ENCODE results near the gene FIGNL1. TPM values are rescaled to one million over a fixed set of nuclear protein-coding genes. Genes with fewer than 3 reads are reported as not detected.

Gene FIGNL1
- total RNA-seq, 1 experiment from 2014 or later, result 28.0 TPM

DNA sequence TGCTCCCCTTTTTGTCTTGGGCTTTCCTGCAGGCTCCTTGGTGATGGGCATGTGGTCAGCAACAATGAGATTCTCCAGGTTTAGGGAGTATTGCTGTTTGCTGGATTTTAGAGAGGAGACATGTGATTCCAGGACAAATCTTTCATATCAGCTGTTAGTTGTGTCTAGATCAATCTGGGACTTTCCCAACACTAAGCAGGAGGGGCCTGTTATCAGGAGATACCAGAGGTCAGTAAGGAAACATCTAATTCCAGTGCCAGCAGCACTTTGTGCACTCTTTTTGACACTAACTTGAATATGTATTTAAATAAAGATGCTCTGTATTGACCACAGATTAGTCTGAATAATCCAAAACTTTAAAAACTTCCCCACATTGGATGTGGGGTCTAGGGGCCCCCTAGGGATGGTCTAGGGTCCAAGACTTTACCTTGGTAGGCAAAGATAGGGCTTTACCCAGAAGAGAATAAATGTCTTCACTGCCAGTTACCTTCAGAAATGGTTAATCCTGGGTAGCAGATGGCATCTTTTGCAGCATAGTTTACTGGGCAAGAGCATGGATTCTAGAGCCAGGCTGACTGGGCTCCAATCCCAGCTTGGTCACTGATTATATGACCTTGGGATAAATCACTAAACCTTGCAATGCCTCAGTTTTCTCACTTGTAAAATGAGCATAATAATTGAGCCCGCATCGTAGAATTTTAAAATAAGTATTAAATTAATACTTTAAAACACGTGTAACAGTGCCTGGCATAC lies 6.4 kb upstream of the FIGNL1 start:
- CTCF ChIA-PET, result no interaction called here
- POLR2A ChIA-PET, result no interaction called here
- intact Hi-C loops (cut with micrococcal nuclease; ENCODE audit: unreplicated experiment), result no loop called here
- H3K4me3 ChIP-seq (ENCODE audit: low read depth in 2 of 2, low read length in 2 of 2), result no peak overlapping the region
- no peak overlapping the region for H3K27ac ChIP-seq (ENCODE audit: low read length)
- peaks cover 15% of the 10 kb centered on the region for H3K27me3 ChIP-seq (ENCODE audit: control insufficient read depth, insufficient read depth, low read length)
- in situ Hi-C loops (cut with HindIII; ENCODE audit: low pct_unique_long_range_greater_than_20kb, low sequenced_read_pairs), result no loop called here
- H3K4me1 ChIP-seq (ENCODE audit: control insufficient read depth, insufficient read depth, low read length), result no peaks in the 10 kb centered on the region
- DNase-seq (ENCODE audit: low read depth, low spot score) (no peak), ATAC-seq (no peak)
- H3K9me3 ChIP-seq (ENCODE audit: control insufficient read depth, insufficient read depth, low read depth, low read length), result no peaks in the 10 kb centered on the region
- no TSS peak for BruUV-seq (replicated peaks)
- TF ChIP-seq SIN3A (IDR thresholded peaks at IDR 0.05; ENCODE audit: borderline replicate concordance, insufficient read depth, low read depth, low read length) (no peak), CTCF (IDR thresholded peaks at IDR 0.05) (no peak), REST (IDR thresholded peaks at IDR 0.05; ENCODE audit: insufficient read depth in 1 of 2, low read depth in 2 of 2, low read length in 1 of 2) (no peak), TCF7L2 (IDR thresholded peaks at IDR 0.05; ENCODE audit: low read depth, low read length) (no peak), POLR2AphosphoS5 (IDR thresholded peaks at IDR 0.05; ENCODE audit: low read depth, low read length) (no peak)
- H3K36me3 ChIP-seq (ENCODE audit: control insufficient read depth, insufficient read depth, low read length), result no peaks in the 10 kb centered on the region

DNA sequence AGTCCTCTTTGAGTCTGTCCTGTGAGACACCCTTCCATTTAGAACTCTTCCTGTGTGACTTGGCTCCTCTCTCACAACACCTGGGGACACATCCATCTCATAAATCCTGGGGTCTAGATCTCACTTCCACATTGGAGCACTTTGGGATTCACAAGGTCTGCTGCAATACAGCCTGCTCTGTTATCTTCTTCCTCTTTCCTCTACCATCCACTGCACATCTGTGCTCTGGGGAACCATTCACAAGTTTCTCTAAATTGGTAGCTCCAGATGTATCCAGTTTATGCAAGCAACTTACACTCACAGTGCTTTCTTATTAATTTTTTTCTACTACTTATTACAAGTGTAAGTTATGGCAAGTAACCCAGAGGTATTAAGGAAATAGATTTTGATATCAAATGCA lies 5.5 kb upstream of the FIGNL1 start:
- Histone ChIP-seq H3K4me1 (ENCODE audit: control insufficient read depth, insufficient read depth, low read length) (peaks cover 6% of the 10 kb centered on the region; the same call in 1 of the 2 replicates), H3K27ac (ENCODE audit: low read length) (no peak overlapping the region), H3K27me3 (ENCODE audit: control insufficient read depth, insufficient read depth, low read length) (peaks cover 15% of the 10 kb centered on the region), H3K4me3 (ENCODE audit: low read depth in 2 of 2, low read length in 2 of 2) (no peak overlapping the region), H3K36me3 (ENCODE audit: control insufficient read depth, insufficient read depth, low read length) (no peaks in the 10 kb centered on the region), H3K9me3 (ENCODE audit: control insufficient read depth, insufficient read depth, low read depth, low read length) (no peaks in the 10 kb centered on the region)
- ATAC-seq (no peak), DNase-seq (ENCODE audit: low read depth, low spot score) (no peak)
- ChIA-PET POLR2A (no interaction called here), CTCF (no interaction called here)
- in situ Hi-C loops (cut with HindIII; ENCODE audit: low pct_unique_long_range_greater_than_20kb, low sequenced_read_pairs) (no loop called here), intact Hi-C loops (cut with micrococcal nuclease; ENCODE audit: unreplicated experiment) (no loop called here)
- no TSS peak for BruUV-seq (replicated peaks)
- no peak for TF ChIP-seq SIN3A (IDR thresholded peaks at IDR 0.05; ENCODE audit: borderline replicate concordance, insufficient read depth, low read depth, low read length)

GRCh38 chr7:50454968-50455367 lies 4.8 kb upstream of the FIGNL1 start:
- BruUV-seq (replicated peaks), result no TSS peak
- no peak for TF ChIP-seq SIN3A (IDR thresholded peaks at IDR 0.05; ENCODE audit: borderline replicate concordance, insufficient read depth, low read depth, low read length)
- no peak for TF ChIP-seq REST (IDR thresholded peaks at IDR 0.05; ENCODE audit: insufficient read depth in 1 of 2, low read depth in 2 of 2, low read length in 1 of 2)
- TF ChIP-seq POLR2AphosphoS5 (IDR thresholded peaks at IDR 0.05; ENCODE audit: low read depth, low read length), result no peak
- no peak for TF ChIP-seq CTCF (IDR thresholded peaks at IDR 0.05)
- TF ChIP-seq TCF7L2 (IDR thresholded peaks at IDR 0.05; ENCODE audit: low read depth, low read length), result no peak
- CTCF ChIA-PET, result no interaction called here
- no peaks in the 10 kb centered on the region for H3K9me3 ChIP-seq (ENCODE audit: control insufficient read depth, insufficient read depth, low read depth, low read length)
- ATAC-seq (no peak), DNase-seq (ENCODE audit: low read depth, low spot score) (no peak)
- in situ Hi-C loops (cut with HindIII; ENCODE audit: low pct_unique_long_range_greater_than_20kb, low sequenced_read_pairs), result no loop called here
- H3K4me1 ChIP-seq (ENCODE audit: control insufficient read depth, insufficient read depth, low read length), result peaks cover 6% of the 10 kb centered on the region; the same call in 1 of the 2 replicates
- H3K27ac ChIP-seq (ENCODE audit: low read length), result no peak overlapping the region
- peaks cover 15% of the 10 kb centered on the region for H3K27me3 ChIP-seq (ENCODE audit: control insufficient read depth, insufficient read depth, low read length)
- no peaks in the 10 kb centered on the region for H3K36me3 ChIP-seq (ENCODE audit: control insufficient read depth, insufficient read depth, low read length)
- no peak overlapping the region for H3K4me3 ChIP-seq (ENCODE audit: low read depth in 2 of 2, low read length in 2 of 2)
- intact Hi-C loops (cut with micrococcal nuclease; ENCODE audit: unreplicated experiment), result no loop called here
- POLR2A ChIA-PET, result no interaction called here

Data from Panc1 (cell line).